ENCODE measurements around the gene SLC11A2. TPM values are rescaled to one million over a fixed set of nuclear protein-coding genes. Genes with fewer than 3 reads are reported as not detected.
A peak's percentile ranks its signal among the peaks of the same experiment; 100 is the strongest.

SLC11A2 gene
- total and polyA plus RNA-seq, 2 of the 8 experiments (the other 6 are each of a cell fraction or from before 2014, with no cell fraction given), result 55.0 to 61.5 TPM

GRCh38 chr12:50952510-50952909 is 73.7 kb downstream of the SLC11A2 start, which contains the start of gene HIGD1C:
Gene HIGD1C, plus strand, starts transcription at chr12:50952544. Its CDS starts 1,455 bp downstream, at chr12:50953999.
- no peak within 1 kb of the TSS for H3K4me2 ChIP-seq (ENCODE audit: insufficient read depth in 1 of 2, low read depth in 2 of 2, low read length in 2 of 2)
- no peak within 1 kb of the TSS for H3K9ac ChIP-seq (replicated peaks in 1 of 4; ENCODE audit: extremely low read depth in 1 of 4, low read depth in 3 of 4, low read length in 3 of 4)
- H3K4ac ChIP-seq (replicated peaks; ENCODE audit: insufficient read length, low read depth, low read length), result no peak within 1 kb of the TSS
- no peak within 1 kb of the TSS for H3K27ac ChIP-seq (ENCODE audit: low read depth, low read length)
- TF ChIP-seq TEAD4 (IDR thresholded peaks at IDR 0.05; ENCODE audit: low read depth, low read length), result no peak
- no peak for TF ChIP-seq BRCA1 (IDR thresholded peaks at IDR 0.05; ENCODE audit: low read depth, low read length)
- TF ChIP-seq SP2 (IDR thresholded peaks at IDR 0.05; ENCODE audit: low read length), result no peak
- no peak for TF ChIP-seq EZH2 (IDR thresholded peaks at IDR 0.05; ENCODE audit: low read depth, low read length, severe bottlenecking)
- TF ChIP-seq RAD21 (IDR thresholded peaks at IDR 0.05 in 1 of 2, conservative IDR thresholded peaks at IDR 0.05 in 1 of 2; ENCODE audit: low read depth in 2 of 2, low read length in 2 of 2), result no peak
- TF ChIP-seq E2F6 (IDR thresholded peaks at IDR 0.05), result no peak
- no peak for TF ChIP-seq PHF8 (conservative IDR thresholded peaks at IDR 0.05; ENCODE audit: low read depth, low read length)
- TF ChIP-seq RNF2 (IDR thresholded peaks at IDR 0.05; ENCODE audit: borderline replicate concordance, low read depth, low read length, missing control alignments, poor library complexity, severe bottlenecking), result no peak
- no peak for TF ChIP-seq ATF3 (IDR thresholded peaks at IDR 0.05; ENCODE audit: insufficient read depth, low read depth, low read length)
- no peak for TF ChIP-seq SIRT6 (IDR thresholded peaks at IDR 0.05; ENCODE audit: low read length)
- ChIA-PET POLR2A (ENCODE audit: partially characterized antibody) (no interaction called here), CTCF (ENCODE audit: partially characterized antibody) (interaction anchor here (0.8 to 0.9 kb wide), 2 partner anchors 127 to 365 kb away, joined by 3 read pairs; no protein-coding TSS in a partner anchor)
- H3K9me3 ChIP-seq (ENCODE audit: insufficient read depth in 2 of 2, low read depth in 1 of 2, low read length in 1 of 2), result no peaks in the 10 kb centered on the region
- no peaks in the 10 kb centered on the region for H3K79me1 ChIP-seq (ENCODE audit: low read depth, low read length)
- no peaks in the 10 kb centered on the region for H4K20me1 ChIP-seq (replicated peaks in 1 of 2; ENCODE audit: control insufficient read depth in 1 of 2, insufficient read depth in 2 of 2, low read length in 2 of 2)
- H3K18ac ChIP-seq (ENCODE audit: extremely low read depth, low read length), result no peak within 1 kb of the TSS
- peaks cover 0 to 3% (median 0%) of the 10 kb centered on the region in 4 experiments; a peak in 1 of 7 replicates for H3K4me1 ChIP-seq (replicated peaks in 1 of 4; ENCODE audit: control insufficient read depth in 3 of 4, insufficient read depth in 4 of 4, low read length in 3 of 4)
- H2AK5ac ChIP-seq (ENCODE audit: low read depth, low read length), result no peak within 1 kb of the TSS
- no peak within 1 kb of the TSS for H2BK20ac ChIP-seq (ENCODE audit: low read length)
- no peaks in the 10 kb centered on the region for H3K79me2 ChIP-seq (ENCODE audit: control insufficient read depth in 1 of 2, insufficient read depth in 2 of 2, low read length in 2 of 2)
- H3K36me3 ChIP-seq (ENCODE audit: control insufficient read depth in 2 of 4, insufficient read depth in 4 of 4, low read length in 3 of 4), result no peaks in the 10 kb centered on the region
- H3K23me2 ChIP-seq (ENCODE audit: low read depth, low read length), result no peaks in the 10 kb centered on the region
- no peak within 1 kb of the TSS for H3K56ac ChIP-seq (replicated peaks; ENCODE audit: insufficient read length, low read depth, low read length)
- DNase-seq (ENCODE audit: low read depth in 1 of 2, low spot score in 2 of 2) (no peak), FAIRE-seq (no peak)
- H2BK12ac ChIP-seq (ENCODE audit: low read depth, low read length), result peak within 1 kb of the TSS; percentile 35; the same call in 1 of the 2 replicates
- H2BK120ac ChIP-seq (replicated peaks; ENCODE audit: low read depth, low read length), result no peak within 1 kb of the TSS
- H4K8ac ChIP-seq (ENCODE audit: extremely low read depth, insufficient read depth, low read length), result no peak within 1 kb of the TSS
- no peaks in the 10 kb centered on the region for H3K27me3 ChIP-seq (replicated peaks in 1 of 4; ENCODE audit: control insufficient read depth in 3 of 4, extremely low read depth in 1 of 4, insufficient read depth in 3 of 4, low read length in 3 of 4)
- no peak within 1 kb of the TSS for H4K91ac ChIP-seq (replicated peaks; ENCODE audit: insufficient read length, low read length)
- H4K5ac ChIP-seq (ENCODE audit: insufficient read length, low read depth, low read length), result no peak within 1 kb of the TSS
- H3K4me3 ChIP-seq (ENCODE audit: extremely low read depth in 1 of 4, insufficient read depth in 2 of 4, low read depth in 3 of 4, low read length in 4 of 4), result no peak within 1 kb of the TSS
- no peak within 1 kb of the TSS for H3K23ac ChIP-seq (ENCODE audit: insufficient read length)
- H2BK5ac ChIP-seq (ENCODE audit: low read depth, low read length), result no peak within 1 kb of the TSS
- H3K14ac ChIP-seq (ENCODE audit: insufficient read length), result no peak within 1 kb of the TSS
- H2AFZ ChIP-seq (ENCODE audit: low read length), result no peak within 1 kb of the TSS; the same call in 1 of the 2 replicates
- 89% methylated on average over 19 of the region's 19 CpGs; no CpG with 5 or more reads in 1 of the 2 experiments for WGBS, 2 experiments (ENCODE audit: extremely low coverage in 1 of 2, insufficient coverage in 1 of 2, insufficient read length in 1 of 2, insufficient replicate concordance in 2 of 2, low coverage in 1 of 2, low lambda C conversion rate in 2 of 2, missing lambda C conversion rate in 1 of 2)
- H2BK15ac ChIP-seq (ENCODE audit: low read length), result 0 out of 2 replicates have a peak within 1 kb of the TSS, but pooled peaks have one; percentile 22

Measured in H1 (cell line).